HG03175 (cell line): ENCODE data around the gene IGDCC3.

Experiments
- ATAC-seq: cut with Tn5 transposase; IDR thresholded peaks from one replicate; pipeline ENCODE4 v1.9.1; 2021; ENCODE audit warnings: mild to moderate bottlenecking, moderate library complexity; ENCODE audit not compliant: unreplicated experiment

The IGDCC3 gene

DNA sequence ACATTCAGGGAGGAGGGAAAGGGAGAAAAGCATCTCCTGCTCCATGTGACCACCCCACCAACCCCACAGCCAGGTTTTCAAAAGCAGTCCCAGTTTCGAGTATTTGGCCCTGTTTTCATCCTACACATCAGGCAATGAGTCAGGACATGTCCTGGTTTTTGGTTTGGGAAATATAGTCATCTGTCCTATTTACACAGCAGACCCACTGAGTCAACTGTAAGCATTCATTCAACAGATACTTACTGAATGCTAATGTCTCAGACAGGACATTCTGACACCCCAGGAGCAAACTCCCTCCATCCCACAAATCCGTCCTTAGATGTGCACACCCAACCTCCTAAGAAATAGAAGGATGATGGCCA is 32.9 kb downstream of the IGDCC3 start:
- ATAC-seq, result no peak

GRCh38 chr15:65344214-65344913 is 33.4 kb downstream of the IGDCC3 start:
- ATAC-seq, result no peak

DNA sequence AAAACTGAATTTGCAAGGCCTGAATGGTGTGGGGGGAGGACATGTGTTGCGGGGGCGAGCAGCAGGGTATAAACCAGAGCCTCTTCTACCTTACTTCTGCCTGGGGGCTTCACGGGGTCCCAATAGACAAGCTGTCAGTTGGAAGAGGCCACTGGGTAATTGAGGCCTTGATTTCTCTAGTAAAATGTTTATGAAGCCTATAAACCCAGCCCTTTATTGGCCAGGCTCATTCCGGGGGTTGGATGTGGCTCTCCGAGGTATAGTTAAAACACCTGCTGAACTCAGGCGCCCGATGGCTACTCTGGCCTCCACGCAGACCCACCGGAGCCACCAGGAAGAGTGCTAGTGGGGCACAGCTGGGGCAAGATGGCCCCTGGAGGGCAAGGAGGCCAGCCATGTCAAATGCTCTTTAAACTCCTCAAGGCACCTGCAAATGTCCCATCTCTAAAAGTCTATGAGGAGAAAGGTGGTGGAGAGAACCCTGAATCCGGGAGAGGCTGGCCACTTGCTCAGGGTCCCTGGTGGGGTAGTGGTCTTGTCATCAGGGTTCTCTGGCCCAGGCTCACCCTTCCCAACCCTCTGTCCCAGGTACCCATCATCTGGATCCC is 34.3 kb downstream of the IGDCC3 start:
- no peak for ATAC-seq

DNA sequence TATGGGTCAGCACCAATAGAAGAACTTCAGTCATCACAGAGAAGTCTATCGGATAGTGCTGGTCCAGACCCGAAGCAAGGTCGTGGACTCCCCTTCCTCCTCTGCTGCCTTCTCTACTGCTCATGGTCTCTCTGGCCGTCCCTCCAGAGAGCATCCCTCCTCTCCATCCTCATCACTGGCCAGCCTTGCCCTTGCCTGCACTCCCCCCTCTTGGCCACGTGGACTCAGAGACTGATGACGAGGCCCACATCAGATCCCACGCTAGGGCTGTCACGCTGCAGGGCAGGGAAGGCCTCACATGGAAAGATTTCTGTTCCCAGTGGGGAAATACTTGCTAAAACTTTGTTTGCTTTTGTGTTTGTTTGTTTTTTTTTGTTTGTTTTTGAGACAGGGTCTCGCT is 35.3 kb downstream of the IGDCC3 start:
- ATAC-seq, result no peak

GRCh38 chr15:65339920-65340319 is 37.9 kb downstream of the IGDCC3 start:
- no peak for ATAC-seq

- ATAC-seq, result no peak
Observed at GRCh38 chr15:65339416-65339815, 38.4 kb downstream of the IGDCC3 start.

- ATAC-seq, result no peak
Observed at GRCh38 chr15:65338823-65339222, 39.0 kb downstream of the IGDCC3 start.

DNA sequence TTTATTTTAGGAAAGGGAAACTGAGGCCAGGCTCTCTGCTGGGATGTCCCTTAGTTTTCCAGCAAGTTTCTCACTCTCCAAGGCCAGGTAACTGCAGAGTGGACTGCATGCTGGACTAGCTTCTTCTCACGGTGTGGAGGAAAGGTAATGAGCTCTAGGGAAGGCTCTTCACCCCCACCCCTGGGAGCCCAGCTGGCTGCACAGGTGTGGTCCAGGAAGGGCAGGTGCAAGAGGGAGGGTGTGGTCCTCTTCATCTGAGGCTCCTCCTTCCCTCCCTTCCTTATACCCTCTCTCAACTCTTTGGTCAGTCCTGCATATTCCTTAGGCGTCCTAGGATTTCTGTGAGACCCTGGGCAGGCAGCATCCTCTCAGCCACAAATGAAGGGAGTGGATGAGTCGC is 39.4 kb downstream of the IGDCC3 start:
- ATAC-seq, result no peak

GRCh38 chr15:65337436-65338070 is 40.2 kb downstream of the IGDCC3 start:
- no peak for ATAC-seq

- ATAC-seq, result no peak
Observed at GRCh38 chr15:65336493-65337435, 41.0 kb downstream of the IGDCC3 start.

DNA sequence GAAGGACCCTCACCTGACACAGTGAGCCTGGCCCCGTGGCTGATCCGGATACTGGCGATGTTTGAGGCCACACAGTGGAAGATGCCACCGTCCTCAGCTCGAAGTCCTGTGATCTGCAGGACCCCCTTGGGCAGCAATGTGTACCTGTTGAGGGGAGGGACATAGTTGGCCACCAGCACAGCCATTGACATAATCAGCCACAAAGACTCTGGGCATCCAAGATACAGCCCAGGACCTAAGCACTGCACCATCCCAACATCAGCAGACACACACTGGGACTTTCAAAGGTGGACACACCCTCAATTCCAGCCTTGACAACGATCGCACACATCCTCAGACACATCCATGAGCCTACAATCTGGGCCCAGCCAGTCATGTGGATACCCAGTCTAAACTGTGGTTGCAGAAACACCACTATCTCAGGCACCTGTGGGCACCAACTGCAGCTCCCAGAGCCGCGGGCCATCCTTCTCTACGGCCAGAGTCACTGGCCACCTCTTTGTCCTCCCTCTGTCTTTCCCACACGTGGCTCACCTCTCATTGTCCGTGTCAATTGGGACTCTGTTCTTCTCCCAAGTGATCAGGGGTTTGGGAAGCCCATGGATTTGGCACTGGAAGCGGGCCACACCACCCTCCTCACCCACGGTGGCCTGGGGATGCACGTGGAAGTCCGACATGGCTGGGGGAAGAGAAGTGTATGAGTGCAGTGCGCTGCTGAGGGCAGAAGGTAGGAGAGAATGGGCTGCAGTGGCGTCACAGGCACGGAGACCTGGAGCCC is 42.3 kb downstream of the IGDCC3 start:
- no peak for ATAC-seq

DNA sequence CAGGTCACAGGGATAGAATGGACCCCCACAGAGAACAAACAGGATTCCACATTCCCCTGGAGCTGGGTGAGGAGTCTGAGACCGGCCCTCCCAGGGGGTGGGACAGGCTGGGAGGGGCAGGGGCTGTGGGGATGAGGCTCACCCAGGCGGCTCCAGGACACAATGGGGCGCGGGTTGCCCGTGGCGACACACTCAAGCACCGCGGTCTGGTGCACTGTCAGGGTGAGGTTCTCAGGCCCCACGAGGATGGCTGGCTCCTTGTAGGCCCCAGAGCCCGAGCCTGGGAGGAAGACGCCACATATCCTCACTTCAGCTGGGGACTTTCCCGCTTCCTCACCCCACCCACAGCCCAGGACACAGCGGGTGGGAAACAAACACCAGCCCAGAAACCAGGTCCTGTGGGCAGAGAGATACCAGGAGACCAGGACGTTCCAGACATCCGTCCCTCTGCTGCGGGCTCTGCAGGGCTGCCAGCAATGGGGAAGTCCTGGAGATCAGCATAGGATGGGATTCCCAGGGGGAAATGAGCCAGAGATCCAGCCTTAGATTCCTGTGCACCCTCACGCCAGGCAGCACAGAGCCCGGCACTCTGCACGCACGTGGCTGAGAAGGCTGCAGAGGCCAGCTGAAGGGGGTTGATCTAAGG is 43.1 kb downstream of the IGDCC3 start:
- no peak for ATAC-seq

DNA sequence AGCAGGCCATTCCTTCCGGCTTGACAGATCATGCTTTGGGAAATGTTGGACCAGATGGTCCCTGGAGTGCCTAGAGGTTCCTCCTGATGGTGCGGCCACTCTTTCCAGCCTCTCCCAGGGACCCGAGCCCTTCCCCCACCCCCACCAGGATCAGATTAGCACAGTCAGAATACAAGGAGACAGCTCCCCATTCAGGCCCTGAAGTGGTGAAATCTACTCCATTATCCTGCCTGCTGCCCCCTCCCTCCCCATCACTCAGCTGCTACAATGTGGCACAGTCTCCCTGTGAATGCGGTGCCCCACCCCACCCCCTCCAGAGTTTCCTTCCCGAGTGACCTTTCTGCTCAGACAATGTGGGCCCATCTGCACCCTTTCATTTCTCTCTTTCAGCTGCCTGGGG is 43.9 kb downstream of the IGDCC3 start:
- ATAC-seq, result no peak

DNA sequence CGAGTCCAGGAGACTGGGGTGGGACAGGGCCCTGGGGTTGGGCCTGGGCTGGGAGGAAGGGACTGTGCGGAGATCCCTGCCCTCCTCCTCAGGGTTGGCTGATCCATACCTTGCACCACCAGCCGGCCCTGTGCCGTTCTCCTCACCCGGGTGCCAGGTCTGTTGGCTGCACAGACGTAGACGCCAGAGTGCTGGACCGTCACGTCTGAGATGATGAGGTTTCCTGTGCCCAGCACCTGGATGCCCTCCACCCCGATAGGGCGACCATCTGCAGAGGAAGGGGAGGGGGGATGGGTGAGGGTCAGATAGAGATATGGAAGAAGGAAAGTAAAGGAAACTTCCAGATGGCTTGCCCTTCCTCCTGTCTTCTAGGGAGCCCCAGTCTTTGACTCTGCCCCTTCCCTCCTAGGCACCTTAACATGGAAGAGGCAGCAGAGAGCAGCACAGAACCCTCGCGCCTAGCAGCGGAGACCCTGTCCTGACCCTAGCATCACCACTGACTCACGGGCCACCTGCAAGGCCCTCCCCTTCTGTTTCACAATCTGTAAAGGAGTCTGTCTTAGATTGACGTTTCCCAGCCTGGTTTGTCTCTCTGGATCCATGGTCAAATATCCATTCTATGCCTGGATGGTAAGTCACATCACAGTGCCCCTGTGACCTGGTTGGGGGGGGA is 44.5 kb downstream of the IGDCC3 start:
- ATAC-seq, result no peak

DNA sequence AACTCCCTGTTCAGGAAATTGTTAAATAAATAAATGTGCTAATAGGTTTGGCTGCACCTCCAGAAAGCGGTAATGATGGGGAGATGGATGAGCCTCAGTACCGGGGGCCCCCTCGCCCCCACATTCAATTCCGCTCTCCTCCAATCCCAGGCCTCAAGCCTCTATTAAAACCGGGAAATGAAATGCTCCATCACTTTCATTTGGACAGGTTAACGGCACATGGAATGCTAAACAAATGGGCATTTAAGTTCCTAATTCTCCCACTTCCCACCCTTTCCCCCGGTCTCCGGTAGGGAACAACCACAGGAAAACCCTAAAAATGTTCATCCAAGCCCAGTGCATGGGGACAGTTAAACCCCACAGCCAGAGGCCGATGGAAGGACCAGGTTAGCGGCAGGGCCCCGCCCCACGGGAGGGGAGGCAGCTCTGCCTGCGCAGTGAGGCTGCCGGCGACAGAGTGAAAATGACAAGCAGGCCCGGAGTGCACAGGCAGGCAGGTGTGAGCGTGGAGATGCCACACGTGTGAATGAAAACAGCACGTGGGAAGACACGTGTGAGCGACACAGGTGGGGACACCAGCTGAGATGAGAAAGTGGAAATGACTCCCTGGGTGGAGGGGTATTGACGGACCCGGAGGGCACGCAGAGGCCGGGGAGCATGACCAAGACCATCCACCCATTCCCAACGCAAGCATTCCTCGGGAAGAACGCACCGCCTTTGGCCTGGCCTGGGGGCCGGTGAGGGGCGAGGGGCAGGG is 45.2 kb downstream of the IGDCC3 start:
- ATAC-seq, result no peak

- no peak for ATAC-seq
Observed at GRCh38 chr15:65331811-65332210, 46.0 kb downstream of the IGDCC3 start.

DNA sequence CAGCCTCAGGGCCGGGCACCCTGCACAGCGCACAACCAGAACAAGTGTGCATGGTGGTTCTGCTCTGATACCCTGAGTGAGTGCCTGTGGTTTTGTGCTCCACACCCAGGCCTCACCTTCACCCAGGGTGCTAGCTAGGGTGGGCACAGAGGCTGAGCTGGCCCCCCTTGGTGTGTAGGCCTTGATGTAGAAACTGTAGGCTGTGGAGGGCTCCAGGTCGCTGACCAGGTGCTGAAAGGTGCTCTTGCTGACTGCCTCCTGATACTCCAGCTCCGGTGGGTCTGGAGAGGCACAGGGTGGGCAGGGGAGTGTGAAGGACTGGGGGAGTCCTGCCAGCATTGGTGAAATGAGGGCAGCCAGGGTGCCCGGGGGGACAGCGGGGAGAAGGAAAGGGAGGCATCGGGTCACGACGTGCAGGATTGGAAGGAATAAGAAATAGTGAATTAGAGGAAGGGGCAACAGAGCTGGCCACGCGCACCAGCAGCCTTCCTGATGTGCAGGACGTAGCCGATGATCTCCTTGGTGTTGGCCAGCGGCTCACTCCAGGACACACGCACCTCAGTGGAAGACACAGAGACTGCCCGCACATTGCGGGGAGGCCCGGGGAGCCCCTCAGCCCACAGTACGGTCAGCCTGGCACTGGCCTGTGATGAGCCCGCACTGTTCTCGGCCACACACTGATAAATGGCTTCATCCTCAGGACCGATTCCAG is 46.7 kb downstream of the IGDCC3 start:
- ATAC-seq, result no peak
